Body of pancreas (tissue), 4 donors: ENCODE data around the gene TXNDC11. TPM values are rescaled to one million over a fixed set of nuclear protein-coding genes. Genes with fewer than 3 reads are reported as not detected.
A peak's percentile ranks its signal among the peaks of the same experiment; 100 is the strongest.

Source experiments
- ATAC-seq: fragments of 150-250 bp; one replicate; pipeline ENCODE4 v1.9.1; 2016
- DNase-seq, 4 donors: peaks; one replicate each; pipeline ENCODE4 v3.0.0-alpha.2; 2019
- H3K27ac ChIP-seq, 4 donors: fragments of 200-600 bp; sonication (generic); 1 replicate in 3 of 4; 2 replicates in 1 of 4; pipeline versions ENCODE4 v1.5.1 to v1.6.1; 2016 to 2019; ENCODE audit warnings: mild to moderate bottlenecking in 1 of 4, mixed read lengths in 1 of 4, moderate library complexity in 1 of 4
- H3K27me3 ChIP-seq, 2 donors: fragments of 200-600 bp; sonication (generic); one replicate each; pipeline ENCODE4 v1.6.0; 2016; ENCODE audit warnings: mild to moderate bottlenecking in 1 of 2
- H3K36me3 ChIP-seq, 2 donors: fragments of 200-600 bp; sonication (generic); replicated peaks in 1 of 2; 2 replicates each; pipeline ENCODE4 v1.5.1; 2016; ENCODE audit warnings: low read depth in 2 of 2; ENCODE audit not compliant: insufficient read depth in 1 of 2
- H3K4me1 ChIP-seq: fragments of 200-600 bp; sonication (generic); one replicate; pipeline ENCODE4 v1.6.0; 2016
- H3K4me3 ChIP-seq, 2 donors: fragments of 200-600 bp; sonication (generic); 1 replicate in 1 of 2; 2 replicates in 1 of 2; pipeline ENCODE4 v1.5.1; 2016 to 2019
- H3K9me3 ChIP-seq, 3 donors: fragments of 200-600 bp; sonication (generic); 1 replicate in 2 of 3; 2 replicates in 1 of 3; pipeline ENCODE4 v1.5.1; 2016
- CTCF ChIP-seq, 7 experiments: fragments of 450-650 bp in 4 of 7; fragments of 200-600 bp in 3 of 7; sonication (generic) in 3 of 7; IDR thresholded peaks; one replicate each; pipeline ENCODE4 v1.5.1; 2016 to 2019; ENCODE audit warnings: antibody characterized with exemption in 7 of 7
- POLR2A ChIP-seq, 3 donors: fragments of 450-650 bp; IDR thresholded peaks; one replicate each; pipeline ENCODE4 v1.6.1; 2016; ENCODE audit warnings: antibody characterized with exemption in 3 of 3, mild to moderate bottlenecking in 2 of 3
- WGBS, 2 donors: methylation state at CpG; one replicate each; pipeline ENCODE4 v1.1.5; 2017; 5-methylcytosine and 5-hydroxymethylcytosine counted together
- intact Hi-C: fragments of 100-400 bp; cut with DNase I; formaldehyde crosslinking; loops from one replicate; pipeline ENCODE4 v1.15.1; 2023
- total RNA-seq, 2 donors: library from RNA; depleted of rRNA; stranded (reverse); fragments of >200 nt; gene quantifications; one replicate each; pipeline ENCODE4 v1.1.0, GENCODE V29; 2016

The TXNDC11 gene
- total RNA-seq, 2 donors from 2014 or later = 38.4 to 90.3 TPM

GRCh38 chr16:11734653-11735043 is 8.0 kb downstream of the TXNDC11 start:
- TF ChIP-seq CTCF (IDR thresholded peaks at IDR 0.05) = no peak
- no peak for TF ChIP-seq POLR2A (IDR thresholded peaks at IDR 0.05)
- Histone ChIP-seq H3K4me1 (peaks cover 91% of the 10 kb centered on the region), H3K4me3 (no peak overlapping the region), H3K27me3 (no peaks in the 10 kb centered on the region), H3K36me3 (peaks cover 0 to 15% of the 10 kb centered on the region in 2 donors), H3K27ac (peak overlapping the region in 2 of 4 donors; percentile 36 to 99), H3K9me3 (no peaks in the 10 kb centered on the region)
- DNase-seq (no peak), ATAC-seq (no peak)
- intact Hi-C loops = no loop called here
- WGBS, 2 donors = 20 to 24% methylated on average over 6 of the region's 6 CpGs

GRCh38 chr16:11734025-11734652 is 8.5 kb downstream of the TXNDC11 start:
- peaks cover 0 to 17% of the 10 kb centered on the region in 2 donors for H3K36me3 ChIP-seq
- H3K9me3 ChIP-seq = no peaks in the 10 kb centered on the region
- H3K4me1 ChIP-seq = peaks cover 89% of the 10 kb centered on the region
- 10 to 15% methylated on average over 3 of the region's 3 CpGs for WGBS, 2 donors
- TF ChIP-seq CTCF (IDR thresholded peaks at IDR 0.05) (no peak), POLR2A (IDR thresholded peaks at IDR 0.05) (no peak)
- no peaks in the 10 kb centered on the region for H3K27me3 ChIP-seq
- peak overlapping the region in 2 of 4 donors; percentile 36 to 99 for H3K27ac ChIP-seq
- H3K4me3 ChIP-seq = no peak overlapping the region
- DNase-seq (peak in 1 of 4 donors; percentile 58), ATAC-seq (no peak)
- intact Hi-C loops = no loop called here

DNA sequence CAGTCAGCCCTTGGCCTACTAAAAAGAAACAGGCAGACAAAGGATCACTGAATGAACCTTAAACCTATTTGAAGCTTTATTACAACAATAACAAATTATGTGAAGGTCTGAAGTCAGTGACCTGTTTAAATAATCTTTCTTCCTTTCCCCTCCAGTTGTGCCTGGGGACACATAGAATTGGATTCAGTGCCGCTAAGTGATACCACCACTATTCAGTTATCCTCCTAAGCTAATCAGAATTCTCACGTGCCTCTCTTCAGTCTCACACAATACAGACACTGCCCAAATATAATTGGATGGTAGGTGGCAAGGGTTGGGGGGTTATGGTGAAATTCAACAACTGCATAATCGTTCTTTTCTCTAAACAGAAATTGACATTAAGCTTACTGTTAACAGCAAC is 11.4 kb downstream of the TXNDC11 start:
- peaks cover 71% of the 10 kb centered on the region for H3K4me1 ChIP-seq
- intact Hi-C loops = no loop called here
- DNase-seq (no peak), ATAC-seq (no peak)
- peaks cover 0 to 18% of the 10 kb centered on the region in 2 donors for H3K36me3 ChIP-seq
- no peak for TF ChIP-seq CTCF (IDR thresholded peaks at IDR 0.05)
- no peak for TF ChIP-seq POLR2A (IDR thresholded peaks at IDR 0.05)
- 34 to 42% methylated on average over 3 of the region's 3 CpGs for WGBS, 2 donors
- H3K4me3 ChIP-seq = no peak overlapping the region
- no peaks in the 10 kb centered on the region for H3K27me3 ChIP-seq
- H3K27ac ChIP-seq = peak overlapping the region in 2 of 4 donors; percentile 26 to 65
- no peaks in the 10 kb centered on the region for H3K9me3 ChIP-seq

DNA sequence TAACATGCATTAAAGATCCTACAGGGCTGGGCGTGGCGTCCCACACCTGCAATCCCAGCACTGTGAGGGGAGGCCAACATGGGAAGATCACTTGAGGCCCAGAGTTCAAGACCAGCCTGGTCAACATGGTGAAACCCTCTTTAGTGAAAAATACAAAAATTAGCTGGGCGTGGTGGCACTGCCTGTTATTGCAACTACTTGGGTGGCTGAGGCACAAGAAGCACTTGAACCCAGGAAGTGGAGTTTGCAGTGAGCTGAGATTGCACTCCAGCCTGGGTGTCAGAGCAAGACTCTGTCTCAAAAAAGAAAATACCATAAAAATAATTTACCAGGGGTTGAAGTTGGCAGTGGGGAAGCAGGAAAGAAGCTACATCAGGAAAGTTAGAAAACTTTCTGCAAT is 12.9 kb downstream of the TXNDC11 start:
- Histone ChIP-seq H3K27ac (peak overlapping the region in 1 of 4 donors; percentile 65), H3K27me3 (no peaks in the 10 kb centered on the region), H3K4me1 (peaks cover 71% of the 10 kb centered on the region), H3K36me3 (peaks cover 0 to 15% of the 10 kb centered on the region in 2 donors), H3K9me3 (no peaks in the 10 kb centered on the region), H3K4me3 (no peak overlapping the region)
- WGBS, 2 donors = 96 to 98% methylated on average over 3 of the region's 3 CpGs
- DNase-seq (no peak), ATAC-seq (no peak)
- TF ChIP-seq CTCF (IDR thresholded peaks at IDR 0.05) (no peak), POLR2A (IDR thresholded peaks at IDR 0.05) (no peak)
- intact Hi-C loops = no loop called here
